DOHH2 (cell line): ENCODE measurements around the gene ACTA2.

Experiments used
- H3F3A ChIP-seq: fragments of 200-600 bp; sonication (generic), shearing (Covaris generic); 2 replicates; pipeline ENCODE4 v1.6.0; 2016; ENCODE audit warnings: antibody characterized with exemption, mild to moderate bottlenecking; ENCODE audit not compliant: control insufficient read depth, insufficient read depth
- H3K27ac ChIP-seq: fragments of 200-600 bp; sonication (generic); 2 replicates; pipeline ENCODE4 v1.5.1; 2014; ENCODE audit warnings: low read depth, mild to moderate bottlenecking, low read length, moderate library complexity
- H3K27me3 ChIP-seq: fragments of 200-600 bp; sonication (generic); 2 replicates; pipeline ENCODE4 v1.6.1; 2014; ENCODE audit warnings: mild to moderate bottlenecking, low read length, mixed read lengths; ENCODE audit not compliant: control insufficient read depth
- H3K36me3 ChIP-seq: fragments of 200-600 bp; sonication (generic); 2 replicates; pipeline ENCODE4 v1.6.1; 2014; ENCODE audit warnings: mild to moderate bottlenecking, low read length, moderate library complexity, mixed read lengths; ENCODE audit not compliant: control insufficient read depth
- H3K4me1 ChIP-seq: fragments of 200-600 bp; sonication (generic); 2 replicates; pipeline ENCODE4 v1.6.1; 2014; ENCODE audit warnings: mild to moderate bottlenecking, low read length, mixed read lengths; ENCODE audit not compliant: control insufficient read depth
- H3K4me2 ChIP-seq: fragments of 200-600 bp; sonication (generic); 2 replicates; pipeline ENCODE4 v1.6.0; 2014; ENCODE audit warnings: mild to moderate bottlenecking, low read length, moderate library complexity
- H3K4me3 ChIP-seq: fragments of 200-600 bp; sonication (generic); 2 replicates; pipeline ENCODE4 v1.5.1; 2014; ENCODE audit warnings: mild to moderate bottlenecking, low read length, mixed read lengths
- H3K79me2 ChIP-seq: fragments of 200-600 bp; sonication (generic); 2 replicates; pipeline ENCODE4 v1.6.1; 2014; ENCODE audit warnings: mild to moderate bottlenecking, low read length, mixed read lengths; ENCODE audit not compliant: control insufficient read depth
- H3K9me2 ChIP-seq: fragments of 200-600 bp; sonication (generic); replicated peaks from 2 replicates; pipeline ENCODE4 v1.6.1; 2014; ENCODE audit warnings: mild to moderate bottlenecking, low read length, mixed read lengths; ENCODE audit not compliant: control insufficient read depth
- H3K9me3 ChIP-seq: fragments of 200-600 bp; sonication (generic); 2 replicates; pipeline ENCODE4 v1.6.1; 2014; ENCODE audit warnings: antibody characterized with exemption, low read length, mixed read lengths; ENCODE audit not compliant: control insufficient read depth, insufficient read depth
- H4K20me1 ChIP-seq: fragments of 200-600 bp; sonication (generic); 2 replicates; pipeline ENCODE4 v1.6.0; 2014; ENCODE audit warnings: low read depth, mild to moderate bottlenecking, antibody characterized with exemption, low read length, moderate library complexity; ENCODE audit not compliant: control insufficient read depth, insufficient read depth
- EZH2phosphoT487 ChIP-seq: fragments of 200-600 bp; sonication (generic); IDR thresholded peaks from 2 replicates; pipeline ENCODE4 v1.6.1; 2017; ENCODE audit warnings: borderline replicate concordance, mild to moderate bottlenecking, antibody characterized with exemption, low read length, moderate library complexity, mixed read lengths
- TF ChIP-seq, protein P1 (sequence below): fragments of 200-600 bp; sonication (generic); IDR thresholded peaks from one replicate; pipeline ENCODE4 v1.5.1; 2014; ENCODE audit warnings: antibody characterized with exemption, mild to moderate bottlenecking, low read depth, low read length; ENCODE audit not compliant: poor library complexity, severe bottlenecking

The ACTA2 gene

DNA sequence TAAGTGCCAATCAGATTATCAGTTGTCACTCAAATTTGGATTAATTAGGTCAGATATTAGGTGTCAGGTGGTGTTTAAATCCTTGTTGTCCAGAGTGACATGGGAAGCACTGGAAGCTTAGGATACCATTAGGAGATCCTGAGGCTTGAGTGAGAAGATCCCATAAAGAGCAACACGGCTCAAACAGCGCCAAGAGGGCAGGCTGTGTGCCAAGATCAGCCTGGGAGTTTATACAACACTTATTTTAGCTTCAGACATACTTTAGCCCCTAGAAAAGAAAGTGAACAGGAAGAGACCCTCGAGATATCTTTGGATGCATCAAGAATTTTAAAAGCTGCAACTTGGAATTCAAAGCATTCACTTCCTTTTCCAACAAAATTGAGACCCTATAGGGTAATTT lies 14.2 kb upstream of the ACTA2 start:
- H3K79me2 ChIP-seq, result no peaks in the 10 kb centered on the region
- TF ChIP-seq, protein P1, sequence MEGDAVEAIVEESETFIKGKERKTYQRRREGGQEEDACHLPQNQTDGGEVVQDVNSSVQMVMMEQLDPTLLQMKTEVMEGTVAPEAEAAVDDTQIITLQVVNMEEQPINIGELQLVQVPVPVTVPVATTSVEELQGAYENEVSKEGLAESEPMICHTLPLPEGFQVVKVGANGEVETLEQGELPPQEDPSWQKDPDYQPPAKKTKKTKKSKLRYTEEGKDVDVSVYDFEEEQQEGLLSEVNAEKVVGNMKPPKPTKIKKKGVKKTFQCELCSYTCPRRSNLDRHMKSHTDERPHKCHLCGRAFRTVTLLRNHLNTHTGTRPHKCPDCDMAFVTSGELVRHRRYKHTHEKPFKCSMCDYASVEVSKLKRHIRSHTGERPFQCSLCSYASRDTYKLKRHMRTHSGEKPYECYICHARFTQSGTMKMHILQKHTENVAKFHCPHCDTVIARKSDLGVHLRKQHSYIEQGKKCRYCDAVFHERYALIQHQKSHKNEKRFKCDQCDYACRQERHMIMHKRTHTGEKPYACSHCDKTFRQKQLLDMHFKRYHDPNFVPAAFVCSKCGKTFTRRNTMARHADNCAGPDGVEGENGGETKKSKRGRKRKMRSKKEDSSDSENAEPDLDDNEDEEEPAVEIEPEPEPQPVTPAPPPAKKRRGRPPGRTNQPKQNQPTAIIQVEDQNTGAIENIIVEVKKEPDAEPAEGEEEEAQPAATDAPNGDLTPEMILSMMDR, result no peak
- no peak for TF ChIP-seq EZH2phosphoT487
- H4K20me1 ChIP-seq, result no peaks in the 10 kb centered on the region
- no peaks in the 10 kb centered on the region for H3F3A ChIP-seq
- H3K27me3 ChIP-seq, result peaks cover 9% of the 10 kb centered on the region; the same call in 1 of the 2 replicates
- H3K4me3 ChIP-seq, result no peak overlapping the region
- H3K4me2 ChIP-seq, result no peak overlapping the region
- no peaks in the 10 kb centered on the region for H3K9me3 ChIP-seq
- no peaks in the 10 kb centered on the region for H3K4me1 ChIP-seq
- H3K36me3 ChIP-seq, result no peaks in the 10 kb centered on the region
- no peak overlapping the region for H3K27ac ChIP-seq
- no peaks in the 10 kb centered on the region for H3K9me2 ChIP-seq

DNA sequence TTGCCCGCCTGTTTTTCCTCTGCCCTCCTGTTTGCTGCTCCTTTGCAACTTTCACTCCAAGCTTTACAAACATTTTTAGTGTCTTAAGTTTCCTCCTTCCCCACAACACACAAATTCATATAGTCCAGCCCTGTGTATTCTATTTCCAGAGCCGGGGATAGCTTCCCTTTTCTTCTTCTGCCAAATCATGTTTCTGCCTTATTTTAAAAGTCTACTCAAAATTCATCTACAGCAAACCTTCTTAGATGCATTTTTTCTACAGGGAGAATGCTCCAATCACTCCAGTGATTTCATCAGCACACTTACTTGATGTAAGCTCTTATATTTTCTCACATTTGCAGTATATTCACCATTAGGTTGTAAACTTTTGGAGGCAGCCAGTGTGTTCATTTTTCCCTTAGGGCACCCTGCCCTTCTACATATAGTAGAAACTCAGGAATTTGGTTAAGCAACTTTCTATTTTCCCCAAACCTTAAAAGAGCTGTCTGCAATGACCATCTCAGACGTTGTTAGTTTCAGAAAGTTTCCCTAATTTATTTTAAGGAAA lies 12.4 kb upstream of the ACTA2 start:
- H3K27ac ChIP-seq, result no peak overlapping the region
- TF ChIP-seq, protein P1, result no peak
- no peak for TF ChIP-seq EZH2phosphoT487
- no peaks in the 10 kb centered on the region for H3K4me1 ChIP-seq
- peaks cover 9% of the 10 kb centered on the region; the same call in 1 of the 2 replicates for H3K27me3 ChIP-seq
- H4K20me1 ChIP-seq, result no peaks in the 10 kb centered on the region
- H3K4me2 ChIP-seq, result no peak overlapping the region
- no peaks in the 10 kb centered on the region for H3K79me2 ChIP-seq
- H3K4me3 ChIP-seq, result no peak overlapping the region
- H3K36me3 ChIP-seq, result no peaks in the 10 kb centered on the region
- H3F3A ChIP-seq, result no peaks in the 10 kb centered on the region
- H3K9me3 ChIP-seq, result no peaks in the 10 kb centered on the region
- H3K9me2 ChIP-seq, result no peaks in the 10 kb centered on the region

GRCh38 chr10:88964360-88964759 lies 11.8 kb upstream of the ACTA2 start:
- H3K9me3 ChIP-seq, result no peaks in the 10 kb centered on the region
- H3K36me3 ChIP-seq, result no peaks in the 10 kb centered on the region
- H4K20me1 ChIP-seq, result no peaks in the 10 kb centered on the region
- H3K9me2 ChIP-seq, result no peaks in the 10 kb centered on the region
- no peak for TF ChIP-seq EZH2phosphoT487
- TF ChIP-seq, protein P1, result no peak
- H3K27me3 ChIP-seq, result peaks cover 9% of the 10 kb centered on the region; the same call in 1 of the 2 replicates
- no peaks in the 10 kb centered on the region for H3F3A ChIP-seq
- no peaks in the 10 kb centered on the region for H3K79me2 ChIP-seq
- H3K4me2 ChIP-seq, result no peak overlapping the region
- H3K27ac ChIP-seq, result no peak overlapping the region
- no peak overlapping the region for H3K4me3 ChIP-seq
- no peaks in the 10 kb centered on the region for H3K4me1 ChIP-seq

DNA sequence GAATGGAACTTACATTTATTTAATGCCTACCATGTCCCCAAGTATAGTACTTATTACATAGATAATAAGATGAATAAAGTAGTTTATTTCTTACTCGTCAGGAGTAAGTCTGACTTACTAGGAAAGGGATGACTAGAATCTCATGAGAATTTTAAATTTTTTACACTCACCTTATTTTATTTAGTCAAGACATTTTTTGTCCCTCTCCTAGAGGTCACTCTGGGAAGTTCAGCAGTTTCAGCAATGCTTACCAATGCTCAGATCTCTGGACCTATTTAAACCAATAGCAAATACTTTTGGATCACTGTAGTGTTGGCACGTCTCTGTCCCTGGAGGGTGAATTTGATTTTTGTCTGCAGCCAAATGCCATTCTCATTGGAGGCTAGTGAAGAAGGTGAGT lies 10.7 kb upstream of the ACTA2 start:
- Histone ChIP-seq H3F3A (no peaks in the 10 kb centered on the region), H3K27me3 (peaks cover 6% of the 10 kb centered on the region; the same call in 1 of the 2 replicates), H3K9me2 (no peaks in the 10 kb centered on the region), H4K20me1 (no peaks in the 10 kb centered on the region), H3K4me3 (no peak overlapping the region), H3K9me3 (no peaks in the 10 kb centered on the region), H3K27ac (no peak overlapping the region), H3K79me2 (no peaks in the 10 kb centered on the region), H3K36me3 (no peaks in the 10 kb centered on the region), H3K4me1 (no peaks in the 10 kb centered on the region), H3K4me2 (no peak overlapping the region)
- TF ChIP-seq EZH2phosphoT487, result no peak
- TF ChIP-seq, protein P1, result no peak
